H1 (cell line): ENCODE results near the gene LAIR2. TPM values are rescaled to one million over a fixed set of nuclear protein-coding genes. Genes with fewer than 3 reads are reported as not detected.

Experiments used
- CTCF ChIA-PET: fragments of 300-600 bp; sonication (Branson Sonifier 250); formaldehyde crosslinking; loops from one replicate; lab custom pipeline; 2021; ENCODE audit not compliant: partially characterized antibody; lab: Charles Lee
- POLR2A ChIA-PET: fragments of 300-600 bp; sonication (Branson Sonifier 250); formaldehyde crosslinking; loops from one replicate; lab custom pipeline; 2021; ENCODE audit warnings: inconsistent platforms; ENCODE audit not compliant: partially characterized antibody; lab: Charles Lee
- DNase-seq, 2 experiments: peaks; one replicate each; pipeline versions ENCODE4 v3.0.0 to v3.0.0-alpha.2; 2010 to 2022; ENCODE audit warnings: low spot score in 2 of 2, low read depth in 1 of 2, mixed read lengths in 1 of 2
- FAIRE-seq: peaks from 2 replicates; lab custom pipeline; 2011; peaks lifted over from hg19 to GRCh38; lab: Jason Lieb, UNC
- H2AFZ ChIP-seq: 2 replicates; pipeline ENCODE4 v1.8.1; 2012; ENCODE audit warnings: low read length, inconsistent platforms
- H2AK5ac ChIP-seq: 2 replicates; pipeline ENCODE4 v1.6.1; 2013; ENCODE audit warnings: low read depth, low read length
- H2BK120ac ChIP-seq: replicated peaks from 2 replicates; pipeline ENCODE3; 2013; ENCODE audit warnings: low read depth, low read length, inconsistent platforms
- H2BK12ac ChIP-seq: 2 replicates; pipeline ENCODE4 v1.6.1; 2013; ENCODE audit warnings: low read depth, low read length
- H2BK15ac ChIP-seq: 2 replicates; pipeline ENCODE4 v1.6.1; 2013; ENCODE audit warnings: low read length
- H2BK20ac ChIP-seq: 2 replicates; pipeline ENCODE4 v1.6.1; 2013; ENCODE audit warnings: low read length
- H2BK5ac ChIP-seq: 2 replicates; pipeline ENCODE4 v1.6.1; 2013; ENCODE audit warnings: low read depth, low read length
- H3K14ac ChIP-seq: 2 replicates; pipeline ENCODE4 v1.6.1; 2013; ENCODE audit warnings: inconsistent platforms; ENCODE audit not compliant: insufficient read length
- H3K18ac ChIP-seq: 2 replicates; pipeline ENCODE4 v1.6.1; 2013; ENCODE audit warnings: low read length; ENCODE audit errors: extremely low read depth
- H3K23ac ChIP-seq: 2 replicates; pipeline ENCODE4 v1.6.1; 2013; ENCODE audit warnings: inconsistent platforms; ENCODE audit not compliant: insufficient read length
- H3K23me2 ChIP-seq: 2 replicates; pipeline ENCODE4 v1.6.1; 2013; ENCODE audit warnings: low read depth, low read length
- H3K27ac ChIP-seq: 2 replicates; pipeline ENCODE4 v1.6.1; 2011; ENCODE audit warnings: low read depth, low read length, inconsistent platforms
- H3K27me3 ChIP-seq, 4 experiments: replicated peaks in 1 of 4; 1 replicate in 1 of 4; 2 replicates in 3 of 4; pipeline versions ENCODE4 v1.6.1 to v1.8.1; 2011 to 2013; ENCODE audit warnings: low read length in 3 of 4, mild to moderate bottlenecking in 3 of 4, inconsistent platforms in 2 of 4, mixed read lengths in 2 of 4, moderate library complexity in 1 of 4; ENCODE audit not compliant: control insufficient read depth in 3 of 4, insufficient read depth in 3 of 4; ENCODE audit errors: extremely low read depth in 1 of 4
- H3K36me3 ChIP-seq, 4 experiments: 2 replicates each; pipeline versions ENCODE4 v1.6.1 to v1.8.1; 2011 to 2013; ENCODE audit warnings: mild to moderate bottlenecking in 4 of 4, low read length in 3 of 4, moderate library complexity in 2 of 4, control low read depth in 1 of 4, inconsistent platforms in 1 of 4; ENCODE audit not compliant: insufficient read depth in 4 of 4, control insufficient read depth in 2 of 4
- H3K4ac ChIP-seq: replicated peaks from 2 replicates; pipeline ENCODE3; 2013; ENCODE audit warnings: low read length, low read depth, mixed read lengths, inconsistent platforms; ENCODE audit not compliant: insufficient read length
- H3K4me1 ChIP-seq, 4 experiments: replicated peaks in 1 of 4; 1 replicate in 1 of 4; 2 replicates in 3 of 4; pipeline versions ENCODE4 v1.6.1 to v1.8.1; 2011 to 2013; ENCODE audit warnings: low read length in 3 of 4, inconsistent platforms in 2 of 4, mixed read lengths in 1 of 4; ENCODE audit not compliant: insufficient read depth in 4 of 4, control insufficient read depth in 3 of 4
- H3K4me2 ChIP-seq, 2 experiments: 2 replicates each; pipeline versions ENCODE4 v1.6.1 to v1.8.1; 2011 to 2013; ENCODE audit warnings: low read depth in 2 of 2, low read length in 2 of 2, control low read depth in 1 of 2, inconsistent platforms in 1 of 2, mild to moderate bottlenecking in 1 of 2; ENCODE audit not compliant: insufficient read depth in 1 of 2
- H3K4me3 ChIP-seq, 4 experiments: fragments of 200-600, 300-600 bp in 1 of 4; sonication (generic), shearing (Covaris generic), sonication (Bioruptor Twin) in 1 of 4; 2 replicates each; pipeline versions ENCODE4 v1.5.1 to v1.8.1; 2011 to 2016; ENCODE audit warnings: low read length in 4 of 4, low read depth in 3 of 4, control low read depth in 2 of 4, inconsistent platforms in 2 of 4, mild to moderate bottlenecking in 2 of 4, mixed read lengths in 1 of 4, moderate library complexity in 1 of 4; ENCODE audit not compliant: insufficient read depth in 2 of 4; ENCODE audit errors: extremely low read depth in 1 of 4
- H3K56ac ChIP-seq: replicated peaks from 2 replicates; pipeline ENCODE3; 2013; ENCODE audit warnings: low read depth, mild to moderate bottlenecking, mixed read lengths, low read length, inconsistent platforms; ENCODE audit not compliant: insufficient read length
- H3K79me1 ChIP-seq: 2 replicates; pipeline ENCODE4 v1.6.1; 2013; ENCODE audit warnings: low read depth, low read length, control low read depth
- H3K79me2 ChIP-seq, 2 experiments: 2 replicates each; pipeline versions ENCODE4 v1.6.1 to v1.8.1; 2012 to 2013; ENCODE audit warnings: low read length in 2 of 2, mild to moderate bottlenecking in 2 of 2, inconsistent platforms in 1 of 2; ENCODE audit not compliant: insufficient read depth in 2 of 2, control insufficient read depth in 1 of 2
- H3K9ac ChIP-seq, 4 experiments: replicated peaks in 1 of 4; 1 replicate in 1 of 4; 2 replicates in 3 of 4; pipeline versions ENCODE4 v1.6.1 to v1.8.1; 2011 to 2013; ENCODE audit warnings: low read depth in 3 of 4, low read length in 3 of 4, control low read depth in 2 of 4, mild to moderate bottlenecking in 2 of 4, moderate library complexity in 2 of 4, inconsistent platforms in 1 of 4; ENCODE audit errors: extremely low read depth in 1 of 4
- H3K9me3 ChIP-seq, 2 experiments: 2 replicates each; pipeline versions ENCODE4 v1.6.1 to v1.8.1; 2012 to 2013; ENCODE audit warnings: mild to moderate bottlenecking in 2 of 2, moderate library complexity in 2 of 2, control low read depth in 1 of 2, inconsistent platforms in 1 of 2, low read depth in 1 of 2, low read length in 1 of 2, mixed read lengths in 1 of 2; ENCODE audit not compliant: insufficient read depth in 2 of 2
- H4K20me1 ChIP-seq, 2 experiments: replicated peaks in 1 of 2; 2 replicates each; pipeline versions ENCODE3 to v1.8.1; 2011 to 2013; ENCODE audit warnings: inconsistent platforms in 2 of 2, low read length in 2 of 2, mild to moderate bottlenecking in 1 of 2; ENCODE audit not compliant: insufficient read depth in 2 of 2, control insufficient read depth in 1 of 2
- H4K5ac ChIP-seq: 2 replicates; pipeline ENCODE4 v1.6.1; 2013; ENCODE audit warnings: low read length, low read depth, mixed read lengths, inconsistent platforms; ENCODE audit not compliant: insufficient read length
- H4K8ac ChIP-seq: 2 replicates; pipeline ENCODE4 v1.8.0; 2013; ENCODE audit warnings: mild to moderate bottlenecking, moderate library complexity, low read length, inconsistent platforms; ENCODE audit not compliant: insufficient read depth; ENCODE audit errors: extremely low read depth
- H4K91ac ChIP-seq: replicated peaks from 2 replicates; pipeline ENCODE3; 2013; ENCODE audit warnings: low read length, mixed read lengths, inconsistent platforms; ENCODE audit not compliant: insufficient read length
- BRCA1 ChIP-seq: IDR thresholded peaks from 2 replicates; pipeline ENCODE4 v1.6.1; 2012; ENCODE audit warnings: low read depth, low read length, improper control_type of control experiment
- CBX8 ChIP-seq: fragments of 300-800, 300-1000 bp; sonication (generic); IDR thresholded peaks from 2 replicates; pipeline ENCODE4 v1.7.1; 2016; ENCODE audit warnings: low read depth, low read length, borderline replicate concordance
- EGR1 ChIP-seq: IDR thresholded peaks from 2 replicates; pipeline ENCODE4 v1.6.1; 2011; ENCODE audit warnings: low read depth, low read length, borderline replicate concordance
- HDAC2 ChIP-seq, 2 experiments: fragments of 300-600 bp in 1 of 2; sonication (generic) in 1 of 2; IDR thresholded peaks; 2 replicates each; pipeline ENCODE4 v1.6.1; 2011 to 2012; ENCODE audit warnings: low read depth in 2 of 2, low read length in 2 of 2, mild to moderate bottlenecking in 2 of 2, moderate library complexity in 2 of 2, borderline replicate concordance in 1 of 2, inconsistent platforms in 1 of 2
- MAX ChIP-seq: IDR thresholded peaks from 2 replicates; pipeline ENCODE4 v1.6.1; 2012; ENCODE audit warnings: inconsistent platforms
- POU5F1 ChIP-seq: IDR thresholded peaks from 2 replicates; pipeline ENCODE4 v1.6.1; 2011; ENCODE audit warnings: low read depth, mild to moderate bottlenecking, low read length, moderate library complexity
- SIRT6 ChIP-seq: IDR thresholded peaks from one replicate; pipeline ENCODE4 v1.7.1; 2012; ENCODE audit warnings: low read length, inconsistent platforms
- TCF12 ChIP-seq: IDR thresholded peaks from 2 replicates; pipeline ENCODE4 v1.6.1; 2011; ENCODE audit warnings: low read depth, mild to moderate bottlenecking, low read length
- WGBS, 2 experiments: shearing (Covaris generic) in 1 of 2; methylation state at CpG; one replicate each; pipeline versions ENCODE4 v1.1.6 to v1.1.7; 2013 to 2015; ENCODE audit warnings: low lambda C conversion rate in 2 of 2, mixed read lengths in 2 of 2, inconsistent platforms in 1 of 2, low coverage in 1 of 2, missing lambda C conversion rate in 1 of 2; ENCODE audit not compliant: insufficient replicate concordance in 2 of 2, insufficient coverage in 1 of 2, insufficient read length in 1 of 2; ENCODE audit errors: extremely low coverage in 1 of 2, missing lambda C conversion rate in 1 of 2; 5-methylcytosine and 5-hydroxymethylcytosine counted together
- polyA plus RNA-seq, 7 experiments: library from polyadenylated mRNA; depleted of rRNA in 3 of 7; stranded (reverse) in 5 of 7; unstranded in 2 of 7; fragments of >200 nt in 5 of 7; fragments of 200-250 nt in 2 of 7; gene quantifications; 1 replicate in 5 of 7; 2 replicates in 1 of 7; 4 replicates in 1 of 7; pipeline versions ENCODE4 v1.2.1 to v1.2.3, GENCODE V29; 2011 to 2013; ENCODE audit warnings: missing spikeins in 2 of 7, mixed read lengths in 2 of 7
- total RNA-seq: library from RNA; stranded (reverse); fragmentation: NEBNext Ultra II Directional; extraction: Animal tissue kit (Norgen Biotek cat#: 25700); gene quantifications from 2 replicates; pipeline ENCODE4 v1.2.1, GENCODE V29; 2021
- TF ChIP-seq, protein P1 (sequence below): IDR thresholded peaks from 2 replicates; pipeline ENCODE4 v1.6.1; 2011; ENCODE audit warnings: low read depth, mild to moderate bottlenecking, low read length; ENCODE audit not compliant: insufficient read depth
- TF ChIP-seq, protein P2 (sequence below): IDR thresholded peaks from 2 replicates; pipeline ENCODE4 v1.6.1; 2012; ENCODE audit warnings: inconsistent platforms

The LAIR2 gene
- total and polyA plus RNA-seq, 2 of the 8 experiments (the other 6 are each of a cell fraction or from before 2014, with no cell fraction given), result not detected

GRCh38 chr19:54465426-54466109 lies 37.1 kb upstream of the LAIR2 start:
- Histone ChIP-seq H3K14ac (no peak overlapping the region), H2BK20ac (no peak overlapping the region), H3K23ac (no peak overlapping the region), H3K56ac (no peak overlapping the region), H3K79me2 (no peaks in the 10 kb centered on the region), H2BK12ac (no peak overlapping the region), H3K9ac (no peak overlapping the region), H2AFZ (no peak overlapping the region), H3K27me3 (peaks cover 2 to 24% (median 15%) of the 10 kb centered on the region in 4 experiments; a peak in 6 of 7 replicates), H2BK120ac (no peak overlapping the region), H3K27ac (no peak overlapping the region), H2AK5ac (no peak overlapping the region), H3K36me3 (peaks cover 0 to 16% (median 5%) of the 10 kb centered on the region in 4 experiments; a peak in 3 of 8 replicates), H4K20me1 (peaks cover 0 to 4% of the 10 kb centered on the region in 2 experiments), H3K18ac (no peak overlapping the region), H4K5ac (no peak overlapping the region), H2BK5ac (no peak overlapping the region), H3K4ac (no peak overlapping the region), H4K8ac (peak overlapping the region; percentile 78; the same call in 1 of the 2 replicates), H4K91ac (no peak overlapping the region), H3K4me1 (peaks cover under 1 to 11% (median 5%) of the 10 kb centered on the region in 4 experiments; a peak in 6 of 7 replicates), H3K9me3 (no peaks in the 10 kb centered on the region), H3K79me1 (no peaks in the 10 kb centered on the region), H2BK15ac (no peak overlapping the region), H3K4me2 (peak overlapping the region; percentile 35 to 51; a peak in 2 of 4 replicates), H3K4me3 (peak overlapping the region in 2 of 4 experiments; percentile 77 to 84; a peak in 3 of 8 replicates), H3K23me2 (peaks cover 10% of the 10 kb centered on the region; the same call in 1 of the 2 replicates)
- CTCF ChIA-PET, result interaction anchor here (1.9 kb wide), 1 partner anchor 12 kb away, joined by 6 read pairs; no protein-coding TSS in a partner anchor
- 86% methylated on average over 31 of the region's 49 CpGs; no CpG with 5 or more reads in 1 of the 2 experiments for WGBS, 2 experiments
- POLR2A ChIA-PET, result interaction anchor here (1.2 to 1.6 kb wide), 3 partner anchors 8 to 652 kb away, joined by 3 to 7 read pairs (median 3); partner anchors contain the start of genes CDC42EP5 and PPP1R12C
- no peak for FAIRE-seq
- no peak for DNase-seq
- TF ChIP-seq BRCA1 (no peak), MAX (peak; percentile 74; the same call in 1 of the 2 replicates), HDAC2 (IDR thresholded peaks at IDR 0.05; ENCODE audit: borderline replicate concordance in 1 of 2, low read depth in 2 of 2, low read length in 2 of 2) (0 out of 4 replicates have a peak, but pooled peaks of 1 of the 2 experiments have one; percentile 8), CBX8 (no peak), TCF12 (no peak), EGR1 (no peak), SIRT6 (no peak), POU5F1 (no peak)
- TF ChIP-seq, protein P1, sequence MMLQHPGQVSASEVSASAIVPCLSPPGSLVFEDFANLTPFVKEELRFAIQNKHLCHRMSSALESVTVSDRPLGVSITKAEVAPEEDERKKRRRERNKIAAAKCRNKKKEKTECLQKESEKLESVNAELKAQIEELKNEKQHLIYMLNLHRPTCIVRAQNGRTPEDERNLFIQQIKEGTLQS, result no peak
- TF ChIP-seq, protein P2, sequence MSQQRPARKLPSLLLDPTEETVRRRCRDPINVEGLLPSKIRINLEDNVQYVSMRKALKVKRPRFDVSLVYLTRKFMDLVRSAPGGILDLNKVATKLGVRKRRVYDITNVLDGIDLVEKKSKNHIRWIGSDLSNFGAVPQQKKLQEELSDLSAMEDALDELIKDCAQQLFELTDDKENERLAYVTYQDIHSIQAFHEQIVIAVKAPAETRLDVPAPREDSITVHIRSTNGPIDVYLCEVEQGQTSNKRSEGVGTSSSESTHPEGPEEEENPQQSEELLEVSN, result no peak
